HG03575 (cell line): ENCODE results near the gene TMEM266.

Source experiments
- ATAC-seq: cut with Tn5 transposase; IDR thresholded peaks from one replicate; pipeline ENCODE4 v1.9.1; 2021; ENCODE audit not compliant: unreplicated experiment, insufficient number of reproducible peaks, low FRiP score; ENCODE audit errors: extremely low read depth

The TMEM266 gene

GRCh38 chr15:76192715-76193114, 132.9 kb downstream of the TMEM266 start:
- no peak for ATAC-seq

GRCh38 chr15:76193934-76194333, 134.1 kb downstream of the TMEM266 start:
- ATAC-seq, result no peak

- ATAC-seq, result no peak
These were observed 135.9 kb downstream of the TMEM266 start for GRCh38 chr15:76195506-76196268.

- ATAC-seq, result no peak
These were observed 136.8 kb downstream of the TMEM266 start for GRCh38 chr15:76196269-76197231.

DNA sequence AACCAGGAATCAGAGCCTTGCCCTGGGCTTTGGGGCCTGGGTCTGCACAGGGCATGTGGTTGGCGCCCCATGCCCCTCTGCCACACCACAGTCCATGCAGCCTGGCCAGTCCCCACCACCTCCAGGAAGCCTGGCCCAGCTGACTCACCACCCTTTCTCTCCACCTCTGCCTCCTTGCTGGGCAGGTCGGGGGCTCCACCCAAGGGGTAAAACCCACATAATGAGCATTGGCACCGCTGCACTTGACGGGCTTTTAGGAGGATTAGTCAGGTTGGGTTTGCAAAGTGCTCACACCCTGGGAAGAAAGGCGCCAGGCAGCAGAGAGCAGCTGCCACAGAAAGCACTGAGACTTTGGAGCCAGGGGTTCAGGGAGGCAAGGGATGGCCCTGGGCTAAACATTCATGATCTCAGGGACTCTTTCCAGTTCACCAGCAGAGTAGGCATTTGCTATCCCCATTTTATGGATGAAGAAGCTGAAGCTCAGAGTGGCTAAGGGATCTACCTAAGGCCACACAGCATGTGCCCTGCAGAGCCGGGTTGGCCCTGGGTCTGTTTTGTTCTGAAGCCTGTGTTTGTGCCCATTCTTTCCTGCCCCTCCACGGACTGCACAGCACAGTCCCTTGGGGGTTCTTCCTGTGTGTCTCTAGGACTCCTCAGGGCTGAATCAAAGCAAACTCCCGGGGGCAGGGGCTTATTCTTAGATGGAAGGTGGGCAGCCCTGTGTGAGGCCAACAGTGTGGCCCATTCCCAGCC, 138.1 kb downstream of the TMEM266 start:
- ATAC-seq, result no peak

- ATAC-seq, result no peak
These were observed 138.8 kb downstream of the TMEM266 start for GRCh38 chr15:76198456-76199105.

DNA sequence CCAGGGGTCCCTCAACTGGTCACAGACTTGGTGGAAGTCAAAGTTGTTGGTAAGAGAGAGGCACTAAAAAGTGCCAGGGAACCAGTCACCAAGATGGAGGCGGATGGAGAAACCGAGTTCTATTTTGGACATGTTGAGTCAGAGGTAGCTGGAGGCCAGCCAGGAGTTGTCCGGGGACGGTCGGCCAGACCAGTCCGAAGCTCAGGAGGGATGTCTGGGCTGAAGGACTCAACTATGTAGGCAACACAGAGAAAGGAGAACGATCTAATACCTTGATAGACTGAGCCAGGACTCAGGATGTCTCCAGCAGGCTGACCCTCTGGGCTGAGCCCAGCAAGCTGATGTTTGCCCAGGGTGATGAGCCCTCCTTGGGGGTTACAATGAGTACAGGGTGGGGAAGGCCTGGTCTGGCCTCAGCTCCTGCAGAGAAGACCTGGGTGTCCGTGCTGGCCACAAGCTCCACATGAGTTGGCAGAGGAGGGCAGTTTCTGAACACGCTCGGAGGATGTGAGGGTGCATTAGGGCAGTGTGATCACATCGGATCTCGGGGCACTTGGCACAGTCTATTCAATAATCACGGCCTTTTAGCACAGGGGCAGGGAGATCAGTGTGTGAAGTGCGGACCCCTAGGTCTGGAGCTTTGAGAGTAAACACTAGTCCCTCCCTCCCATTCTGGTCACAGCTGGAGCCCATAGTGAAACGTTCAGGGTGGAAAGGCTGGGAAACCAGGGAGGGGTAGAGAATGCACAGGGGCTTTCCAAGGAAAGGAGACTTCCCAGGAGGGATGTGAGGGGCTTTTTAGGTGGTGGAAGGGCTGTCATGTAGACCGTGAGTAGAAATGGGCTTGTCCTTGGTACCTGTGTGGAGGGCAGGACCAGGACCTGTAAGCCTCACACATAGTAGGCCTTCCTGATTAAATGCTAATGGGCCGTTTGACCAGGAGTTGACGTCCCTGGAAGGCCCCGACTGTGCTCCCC, 139.6 kb downstream of the TMEM266 start:
- ATAC-seq, result no peak

DNA sequence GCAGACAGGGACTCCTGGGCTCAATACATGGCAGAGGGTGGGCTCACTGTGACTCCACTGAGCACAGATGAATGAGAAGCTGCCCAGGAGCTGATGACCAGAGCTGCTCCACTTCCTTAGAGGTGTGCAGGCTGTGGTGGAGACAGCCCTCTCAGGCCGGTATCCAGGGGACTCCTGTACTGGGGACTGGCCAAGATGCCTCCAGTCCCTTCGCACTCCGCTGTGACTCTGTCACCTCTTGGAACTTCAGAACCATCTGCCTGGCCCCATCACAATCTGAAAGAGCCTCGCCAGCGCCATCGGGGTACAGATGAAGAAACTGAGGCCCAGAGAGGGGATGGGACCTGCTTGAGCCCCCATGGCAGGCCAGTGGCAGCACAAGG, 140.3 kb downstream of the TMEM266 start:
- ATAC-seq, result no peak

DNA sequence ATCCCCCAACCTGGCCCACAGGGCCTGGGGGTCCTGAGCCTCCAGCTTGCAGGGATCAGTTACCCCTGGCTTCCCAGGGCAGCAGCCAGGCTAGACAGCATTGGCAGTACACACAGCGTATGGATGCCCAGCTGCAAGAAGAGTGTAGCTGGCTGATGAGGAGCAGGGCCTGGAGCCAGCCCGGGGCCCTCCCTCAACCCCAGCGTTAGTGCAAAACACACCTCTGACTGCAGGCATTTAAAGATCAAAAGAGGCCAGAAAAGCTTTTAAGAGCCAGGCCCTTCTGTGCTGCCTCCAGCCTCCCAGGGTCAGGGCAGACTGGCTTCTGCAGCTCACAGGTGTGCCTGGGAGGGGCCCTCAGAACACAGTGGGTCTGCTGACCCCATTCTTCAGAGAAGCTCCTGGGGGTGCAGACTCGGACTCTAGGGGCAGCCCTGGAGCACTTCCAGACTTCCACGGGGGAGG, 140.9 kb downstream of the TMEM266 start:
- no peak for ATAC-seq

DNA sequence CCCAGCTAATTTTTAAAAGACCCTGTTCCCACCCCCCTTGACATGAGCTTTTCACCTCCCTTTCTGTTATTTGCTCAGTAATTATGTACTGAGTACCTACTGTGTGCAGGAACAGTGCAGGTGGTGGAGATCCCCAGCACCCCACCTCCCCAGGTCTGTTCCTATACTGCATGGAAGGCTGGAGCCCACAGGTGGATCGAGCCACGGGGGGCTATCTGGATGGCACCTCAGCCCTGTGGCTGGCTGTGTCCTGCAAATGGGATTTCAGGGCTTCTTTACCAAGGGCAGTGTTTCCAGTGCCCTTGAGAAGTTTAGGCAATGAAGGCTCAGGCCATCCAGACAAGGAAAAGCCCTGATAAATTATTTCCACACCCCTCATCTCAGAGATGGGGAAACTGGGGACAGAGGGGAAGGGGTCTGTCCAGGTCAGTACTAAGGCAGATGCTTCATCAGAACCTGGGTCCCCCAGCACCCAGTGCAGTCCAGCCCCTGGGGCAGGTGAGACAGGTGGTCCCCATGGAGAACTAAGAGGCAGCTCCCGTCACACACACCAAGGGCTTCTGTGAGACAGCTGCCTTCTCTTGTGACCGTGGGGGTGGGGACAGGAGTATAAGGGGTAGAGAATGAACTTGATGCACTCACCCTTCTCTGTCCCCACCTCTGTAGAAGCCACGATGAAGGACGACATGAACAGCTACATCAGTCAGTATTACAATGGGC, 141.9 kb downstream of the TMEM266 start:
- ATAC-seq, result no peak

- no peak for ATAC-seq
These were observed 143.7 kb downstream of the TMEM266 start for GRCh38 chr15:76203346-76204108.

DNA sequence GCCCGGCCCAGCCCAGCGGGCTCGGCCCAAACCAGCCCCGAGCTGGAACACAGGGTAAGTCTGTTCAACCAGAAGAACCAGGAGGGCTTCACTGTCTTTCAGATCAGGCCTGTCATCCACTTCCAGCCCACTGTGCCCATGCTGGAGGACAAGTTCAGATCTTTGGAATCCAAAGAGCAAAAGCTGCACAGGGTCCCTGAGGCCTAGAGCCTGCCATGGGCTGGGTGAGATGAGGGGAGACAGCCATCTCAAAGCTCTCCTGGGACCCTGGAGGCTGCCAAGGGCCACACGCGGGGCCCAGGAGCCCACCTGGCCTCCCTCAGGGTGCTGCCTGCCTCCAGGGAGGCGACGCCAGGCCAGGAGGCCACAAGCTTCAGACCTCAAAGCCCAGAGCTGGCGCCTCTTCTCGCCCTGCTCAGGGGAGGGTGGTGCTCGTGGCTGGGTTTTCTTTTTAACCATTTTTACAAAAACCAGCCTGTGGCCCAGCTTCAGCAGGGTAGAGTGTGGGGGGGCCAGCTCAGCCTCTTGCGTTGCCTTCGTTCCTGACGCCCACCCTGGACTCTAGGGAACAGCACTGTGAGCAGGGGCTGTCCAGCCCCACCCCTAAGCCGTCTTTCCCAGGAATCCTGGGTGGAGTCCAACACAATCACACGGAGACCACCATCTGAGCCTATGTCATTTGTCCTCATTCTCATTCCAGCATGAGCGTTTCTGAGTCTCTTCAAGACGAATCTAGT, 144.5 kb downstream of the TMEM266 start:
- no peak for ATAC-seq

DNA sequence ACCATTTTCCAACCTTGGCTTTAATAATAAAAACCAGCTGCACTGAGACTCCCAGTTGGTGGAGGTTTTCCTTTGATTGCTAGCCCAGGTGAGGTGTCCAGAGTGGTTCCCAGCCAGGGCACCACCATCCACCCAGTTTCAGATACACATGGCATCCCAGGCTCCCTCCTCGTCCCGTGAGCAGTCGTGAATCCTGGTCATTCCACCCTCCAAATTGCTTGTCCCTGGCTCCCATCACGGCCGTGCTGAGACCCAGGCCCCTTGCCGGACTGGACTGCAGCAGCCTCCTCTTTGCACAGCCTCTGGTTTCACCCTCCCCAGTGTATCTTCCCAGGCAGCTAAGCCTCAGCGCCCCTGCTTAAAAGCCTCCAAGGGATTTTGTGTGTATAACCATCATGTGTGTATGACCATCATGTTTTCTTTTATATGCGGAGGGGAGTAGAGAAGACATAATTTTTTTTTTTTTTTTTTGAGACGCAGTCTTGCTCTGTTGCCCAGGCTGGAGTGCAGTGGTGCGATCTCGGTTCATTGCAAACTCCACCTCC, 145.2 kb downstream of the TMEM266 start:
- ATAC-seq, result no peak

DNA sequence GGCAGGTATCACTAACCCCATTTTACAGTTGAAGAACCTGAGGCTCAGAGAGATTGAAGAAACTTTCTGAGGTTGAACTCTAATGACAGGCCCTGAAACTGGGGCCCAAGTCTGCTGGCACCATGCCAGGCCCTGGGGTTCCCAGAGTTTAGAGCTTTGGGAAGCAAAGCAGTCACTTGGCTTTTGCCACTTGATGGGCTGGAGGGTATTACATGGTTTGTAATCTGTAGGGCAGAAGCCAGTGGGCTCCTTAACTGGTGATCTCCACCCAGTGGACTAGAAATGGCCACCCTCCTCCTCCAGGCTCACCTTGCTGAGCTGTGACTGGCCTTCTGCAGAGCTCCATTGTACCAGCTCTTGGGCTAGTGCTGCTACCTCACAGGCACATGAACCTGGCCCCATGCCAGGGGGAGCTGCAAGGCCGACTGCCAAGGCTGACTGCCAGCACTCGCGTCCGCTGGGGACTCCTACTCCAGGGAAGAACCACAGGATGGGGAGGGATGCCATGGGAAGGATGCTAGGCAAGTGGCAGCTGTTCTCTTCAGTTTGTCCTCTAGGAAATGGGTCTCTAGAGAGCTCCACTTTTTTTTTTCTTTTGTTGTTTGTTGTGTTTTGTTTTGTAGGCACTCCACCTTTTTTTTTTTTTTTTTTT, 146.7 kb downstream of the TMEM266 start:
- no peak for ATAC-seq

DNA sequence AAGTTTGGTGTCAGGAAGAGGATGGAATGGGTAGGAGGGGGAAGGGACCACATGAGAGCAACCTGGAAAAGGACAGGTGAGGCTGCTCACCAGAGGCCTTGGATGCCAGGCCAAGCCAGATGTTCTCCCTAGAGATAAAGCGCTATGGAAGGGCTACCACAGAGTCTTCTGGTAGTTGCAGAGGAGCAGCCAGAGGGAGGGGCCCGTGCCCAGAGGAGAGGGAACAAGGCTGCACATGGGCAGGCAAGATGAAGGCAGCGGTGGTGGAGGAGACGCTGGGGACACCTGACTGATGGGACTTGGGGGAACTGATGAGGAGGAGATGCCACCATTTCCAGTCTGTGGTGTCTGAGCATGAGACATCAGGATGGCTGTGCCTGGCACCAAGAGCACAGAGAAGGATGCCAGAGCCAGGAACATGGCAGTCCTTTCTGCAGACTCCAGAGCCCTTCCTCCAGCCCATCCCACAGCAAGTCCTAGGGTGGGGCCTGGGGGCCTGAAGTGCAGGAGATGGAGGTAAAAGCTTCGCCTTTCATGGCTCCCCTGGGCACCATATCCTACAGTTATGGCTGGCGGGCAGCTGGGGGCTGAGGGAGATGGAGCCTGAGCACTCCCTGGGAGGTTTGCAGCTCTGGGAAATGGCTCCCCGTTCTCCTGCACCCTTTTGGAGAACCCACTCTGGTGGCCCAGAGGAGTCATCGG, 148.4 kb downstream of the TMEM266 start:
- ATAC-seq, result no peak
